HFFc6 (cell line): Measurements from ENCODE around the gene MYB. TPM values are rescaled to one million over a fixed set of nuclear protein-coding genes. Genes with fewer than 3 reads are reported as not detected.

Experiments used
- DNase-seq: peaks from one replicate; pipeline ENCODE4 v3.0.0-alpha.2; 2018
- H3K27ac Mint-ChIP-seq: 2 replicates; pipeline ENCODE4 v1.8.0; 2020; ENCODE audit warnings: mild to moderate bottlenecking, mixed read lengths
- H3K27me3 Mint-ChIP-seq: 2 replicates; pipeline ENCODE4 v1.8.0; 2021; ENCODE audit warnings: mild to moderate bottlenecking, moderate library complexity, mixed read lengths; ENCODE audit not compliant: insufficient read depth
- H3K36me3 Mint-ChIP-seq: 2 replicates; pipeline ENCODE4 v1.8.0; 2021; ENCODE audit warnings: low read depth, mixed read lengths
- H3K4me1 Mint-ChIP-seq: 2 replicates; pipeline ENCODE4 v1.8.0; 2020; ENCODE audit warnings: low read depth, mixed read lengths
- H3K4me3 Mint-ChIP-seq: 2 replicates; pipeline ENCODE4 v1.8.0; 2020; ENCODE audit warnings: mild to moderate bottlenecking, moderate library complexity, mixed read lengths
- H3K9me3 Mint-ChIP-seq: 2 replicates; pipeline ENCODE4 v1.8.0; 2020; ENCODE audit warnings: mild to moderate bottlenecking, mixed read lengths
- total RNA-seq, 6 experiments: library from RNA; stranded (reverse); fragmentation: NEBNext Ultra II Directional; extraction: Animal tissue kit (Norgen Biotek cat#: 25700); gene quantifications; 2 replicates in 1 of 6; 3 replicates in 5 of 6; pipeline ENCODE4 v1.2.3, GENCODE V29; 2021
- TF ChIP-seq, protein P1 (sequence below): fragments of 200-600 bp; sonication (generic); IDR thresholded peaks from 2 replicates; pipeline ENCODE4 v1.5.0; 2021; ENCODE audit warnings: antibody characterized with exemption, mild to moderate bottlenecking

MYB gene
- total RNA-seq, 6 experiments from 2014 or later: 0.17 to 0.35 (median 0.19) TPM

DNA sequence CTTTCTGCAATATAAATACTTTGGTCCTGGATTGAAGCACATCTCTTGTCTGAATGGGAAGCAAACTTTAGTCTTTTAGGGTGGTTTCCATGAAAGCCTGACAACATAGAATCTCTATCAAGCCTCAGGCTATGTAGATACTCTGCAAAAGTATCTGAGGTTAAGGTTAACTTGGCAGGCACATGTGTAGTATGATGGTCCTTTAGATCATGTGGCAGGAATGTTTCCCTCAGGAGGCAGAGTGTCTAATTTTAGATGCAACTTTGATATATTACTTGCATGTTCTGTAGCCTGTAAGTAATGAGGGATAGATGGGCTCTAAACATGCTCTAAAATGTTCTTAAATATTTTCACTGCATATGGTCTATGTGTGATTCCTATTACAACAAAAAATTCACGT is 8.2 kb downstream of the MYB start:
- no peak for DNase-seq
- no peaks in the 10 kb centered on the region for H3K36me3 Mint-ChIP-seq
- H3K4me1 Mint-ChIP-seq: no peaks in the 10 kb centered on the region
- H3K4me3 Mint-ChIP-seq: no peak overlapping the region
- no peaks in the 10 kb centered on the region for H3K9me3 Mint-ChIP-seq
- no peak overlapping the region for H3K27ac Mint-ChIP-seq
- peaks cover 10% of the 10 kb centered on the region for H3K27me3 Mint-ChIP-seq
- TF ChIP-seq, protein P1, sequence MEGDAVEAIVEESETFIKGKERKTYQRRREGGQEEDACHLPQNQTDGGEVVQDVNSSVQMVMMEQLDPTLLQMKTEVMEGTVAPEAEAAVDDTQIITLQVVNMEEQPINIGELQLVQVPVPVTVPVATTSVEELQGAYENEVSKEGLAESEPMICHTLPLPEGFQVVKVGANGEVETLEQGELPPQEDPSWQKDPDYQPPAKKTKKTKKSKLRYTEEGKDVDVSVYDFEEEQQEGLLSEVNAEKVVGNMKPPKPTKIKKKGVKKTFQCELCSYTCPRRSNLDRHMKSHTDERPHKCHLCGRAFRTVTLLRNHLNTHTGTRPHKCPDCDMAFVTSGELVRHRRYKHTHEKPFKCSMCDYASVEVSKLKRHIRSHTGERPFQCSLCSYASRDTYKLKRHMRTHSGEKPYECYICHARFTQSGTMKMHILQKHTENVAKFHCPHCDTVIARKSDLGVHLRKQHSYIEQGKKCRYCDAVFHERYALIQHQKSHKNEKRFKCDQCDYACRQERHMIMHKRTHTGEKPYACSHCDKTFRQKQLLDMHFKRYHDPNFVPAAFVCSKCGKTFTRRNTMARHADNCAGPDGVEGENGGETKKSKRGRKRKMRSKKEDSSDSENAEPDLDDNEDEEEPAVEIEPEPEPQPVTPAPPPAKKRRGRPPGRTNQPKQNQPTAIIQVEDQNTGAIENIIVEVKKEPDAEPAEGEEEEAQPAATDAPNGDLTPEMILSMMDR: no peak

DNA sequence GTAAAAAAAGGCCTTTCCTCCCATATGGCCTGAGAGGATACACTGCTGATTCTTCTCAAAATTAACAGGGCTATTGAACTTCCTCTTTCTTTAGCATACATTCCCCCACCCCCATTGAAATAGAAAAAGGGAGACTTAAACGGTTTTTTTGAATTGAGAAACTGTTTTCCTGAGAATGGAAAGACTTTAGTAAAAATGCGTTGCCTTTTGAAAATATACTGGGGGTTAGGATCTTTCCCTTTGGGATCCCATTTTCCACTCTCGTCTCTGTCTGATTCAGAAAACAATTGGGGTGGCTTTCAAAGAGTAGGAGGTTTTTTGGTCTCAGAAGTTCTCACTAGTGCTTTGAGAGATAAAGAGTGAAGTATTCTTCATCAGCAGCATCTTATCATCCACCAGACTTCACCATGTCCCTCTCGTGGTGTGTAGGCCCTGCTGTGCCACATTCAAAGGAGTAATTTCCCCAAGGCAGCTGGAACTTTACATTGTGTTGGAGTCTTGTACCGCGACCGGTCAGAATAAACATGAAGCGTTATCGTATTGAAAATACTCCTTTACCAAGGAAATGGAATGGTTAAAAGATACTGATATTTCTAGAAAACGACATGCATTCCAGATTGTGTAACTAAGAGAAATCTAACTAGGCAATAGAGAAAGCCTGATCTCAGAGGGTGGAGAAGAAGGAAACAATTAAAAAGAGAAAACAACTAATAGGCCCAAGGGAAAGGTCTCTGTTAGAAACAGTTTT is 10.6 kb downstream of the MYB start:
- H3K27ac Mint-ChIP-seq: no peak overlapping the region
- TF ChIP-seq, protein P1: no peak
- no peaks in the 10 kb centered on the region for H3K4me1 Mint-ChIP-seq
- H3K4me3 Mint-ChIP-seq: no peak overlapping the region
- no peak for DNase-seq
- H3K36me3 Mint-ChIP-seq: no peaks in the 10 kb centered on the region
- no peaks in the 10 kb centered on the region for H3K9me3 Mint-ChIP-seq
- H3K27me3 Mint-ChIP-seq: peaks cover 6% of the 10 kb centered on the region

DNA sequence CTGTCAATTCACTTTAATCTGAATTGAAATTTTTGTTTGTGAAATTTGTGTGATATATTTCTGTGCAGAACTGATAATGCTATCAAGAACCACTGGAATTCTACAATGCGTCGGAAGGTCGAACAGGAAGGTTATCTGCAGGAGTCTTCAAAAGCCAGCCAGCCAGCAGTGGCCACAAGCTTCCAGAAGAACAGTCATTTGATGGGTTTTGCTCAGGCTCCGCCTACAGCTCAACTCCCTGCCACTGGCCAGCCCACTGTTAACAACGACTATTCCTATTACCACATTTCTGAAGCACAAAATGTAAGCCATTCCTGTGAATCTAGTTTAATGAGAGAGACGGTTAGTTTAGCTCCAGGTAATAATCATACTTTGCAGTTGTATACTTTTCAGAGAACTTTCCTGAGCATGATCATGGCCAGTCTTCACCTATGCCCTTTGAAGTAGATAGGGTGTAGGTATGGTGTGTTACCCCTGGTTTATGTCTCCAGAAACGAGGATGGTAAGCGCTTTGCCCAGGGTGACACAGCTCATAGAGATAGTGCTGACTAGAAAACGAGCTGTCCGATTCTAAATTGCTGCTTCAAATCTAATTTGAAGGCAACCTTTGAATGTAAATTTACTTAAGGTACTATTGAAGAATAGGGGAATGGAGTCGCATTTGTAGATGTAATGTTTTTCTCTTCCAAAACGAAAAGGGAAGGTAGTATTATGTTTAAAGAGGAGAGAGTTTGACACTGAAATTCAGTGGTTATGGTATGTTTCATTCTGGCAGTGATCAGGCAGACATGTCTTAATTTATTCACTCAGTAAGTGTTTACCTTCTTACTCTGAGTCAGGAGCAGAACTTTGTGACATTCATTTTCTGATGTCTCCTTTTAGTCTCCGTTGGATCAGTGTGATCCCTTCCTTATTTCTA is 11.4 kb downstream of the MYB start:
- H3K4me1 Mint-ChIP-seq: no peaks in the 10 kb centered on the region
- H3K4me3 Mint-ChIP-seq: no peak overlapping the region
- H3K9me3 Mint-ChIP-seq: no peaks in the 10 kb centered on the region
- no peak overlapping the region for H3K27ac Mint-ChIP-seq
- no peak for DNase-seq
- peaks cover 6% of the 10 kb centered on the region for H3K27me3 Mint-ChIP-seq
- TF ChIP-seq, protein P1: no peak
- H3K36me3 Mint-ChIP-seq: no peaks in the 10 kb centered on the region

DNA sequence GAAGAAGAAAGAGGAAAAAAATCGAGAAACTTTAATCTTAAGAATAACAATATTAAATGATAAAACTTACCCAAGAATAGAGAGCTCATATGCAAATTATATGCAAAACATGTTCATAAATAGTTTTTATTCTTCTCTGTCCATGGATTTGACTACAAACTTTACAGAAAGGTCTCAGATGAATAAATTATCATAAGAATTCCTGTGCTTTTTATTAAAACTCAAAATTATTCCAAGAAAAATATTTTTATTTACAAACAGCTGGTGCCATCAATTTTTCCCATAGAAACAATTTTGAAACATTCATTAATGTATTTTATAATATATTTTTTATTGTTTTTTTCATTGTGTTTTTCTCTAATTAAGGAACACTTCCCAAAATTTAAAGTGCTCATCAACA is 12.1 kb downstream of the MYB start:
- TF ChIP-seq, protein P1: no peak
- no peaks in the 10 kb centered on the region for H3K9me3 Mint-ChIP-seq
- no peak overlapping the region for H3K27ac Mint-ChIP-seq
- DNase-seq: no peak
- peaks cover 6% of the 10 kb centered on the region for H3K27me3 Mint-ChIP-seq
- H3K36me3 Mint-ChIP-seq: no peaks in the 10 kb centered on the region
- H3K4me3 Mint-ChIP-seq: no peak overlapping the region
- no peaks in the 10 kb centered on the region for H3K4me1 Mint-ChIP-seq

DNA sequence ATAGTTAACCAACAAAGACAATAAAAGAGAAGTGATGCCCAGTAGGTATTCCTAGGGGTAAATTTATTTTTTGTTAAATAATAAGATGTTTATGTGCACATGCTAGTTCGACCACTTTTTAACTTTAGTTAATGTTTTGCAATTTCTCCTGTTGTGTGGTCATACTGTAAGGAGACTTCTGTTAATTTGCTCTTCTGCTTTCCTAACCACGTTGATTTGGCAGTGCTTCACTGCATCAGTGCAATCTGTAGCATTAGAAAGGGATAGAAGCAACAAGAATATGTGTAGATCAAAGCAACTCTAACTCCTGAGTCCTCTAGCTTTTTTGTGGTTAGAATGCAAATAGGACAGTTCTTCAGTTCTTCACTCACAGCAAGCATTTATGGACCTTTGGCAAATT is 13.9 kb downstream of the MYB start:
- no peak for DNase-seq
- Mint-ChIP-seq H3K36me3 (no peaks in the 10 kb centered on the region), H3K27ac (no peak overlapping the region), H3K27me3 (peaks cover 3% of the 10 kb centered on the region), H3K9me3 (no peaks in the 10 kb centered on the region), H3K4me1 (no peaks in the 10 kb centered on the region), H3K4me3 (no peak overlapping the region)
- TF ChIP-seq, protein P1: no peak
